Thymus (tissue), 11 donors: ENCODE measurements around the gene FAM110A. TPM values are rescaled to one million over a fixed set of nuclear protein-coding genes. Genes with fewer than 3 reads are reported as not detected.

Source experiments
- DNase-seq, 9 donors: peaks; one replicate each; pipeline ENCODE4 v3.0.0-alpha.2; 2013; ENCODE audit warnings: low spot score in 9 of 9, low read depth in 6 of 9, missing footprints in 1 of 9
- H3K27ac ChIP-seq, 2 donors: one replicate each; pipeline ENCODE4 v1.5.1; 2013; ENCODE audit warnings: control low read depth in 1 of 2, low read depth in 1 of 2, low read length in 1 of 2, mild to moderate bottlenecking in 1 of 2, moderate library complexity in 1 of 2
- H3K27me3 ChIP-seq, 2 donors: one replicate each; pipeline ENCODE4 v1.5.1; 2013; ENCODE audit warnings: low read length in 1 of 2; ENCODE audit not compliant: control insufficient read depth in 2 of 2, insufficient read depth in 1 of 2
- H3K36me3 ChIP-seq, 2 donors: one replicate each; pipeline ENCODE4 v1.5.1; 2013; ENCODE audit warnings: low read length in 1 of 2, mild to moderate bottlenecking in 1 of 2, moderate library complexity in 1 of 2; ENCODE audit not compliant: control insufficient read depth in 2 of 2, insufficient read depth in 2 of 2
- H3K4me1 ChIP-seq, 2 donors: one replicate each; pipeline ENCODE4 v1.5.1; 2013; ENCODE audit warnings: low read length in 2 of 2; ENCODE audit not compliant: control insufficient read depth in 2 of 2, insufficient read depth in 2 of 2
- H3K4me3 ChIP-seq, 2 donors: one replicate each; pipeline ENCODE4 v1.5.1; 2013; ENCODE audit warnings: low read length in 2 of 2, control low read depth in 1 of 2, mild to moderate bottlenecking in 1 of 2
- H3K9me3 ChIP-seq, 2 donors: one replicate each; pipeline ENCODE4 v1.5.1; 2013; ENCODE audit warnings: low read length in 1 of 2, mild to moderate bottlenecking in 1 of 2; ENCODE audit not compliant: control insufficient read depth in 2 of 2, insufficient read depth in 1 of 2
- WGBS: extraction: QIAGEN DNeasy Blood & Tissue Kit; methylation state at CpG from one replicate; pipeline ENCODE4 v1.1.7; 2013; 5-methylcytosine and 5-hydroxymethylcytosine counted together
- polyA plus RNA-seq: library from polyadenylated mRNA; stranded (reverse); fragments of 200-250 nt; gene quantifications from one replicate; pipeline ENCODE4 v1.2.3, GENCODE V29; 2013
- total RNA-seq: library from RNA; stranded (reverse); fragments of 120-200 nt; gene quantifications from one replicate; pipeline ENCODE4 v1.2.4, GENCODE V29; 2013
- donor health status: healthy.

Gene FAM110A
- total and polyA plus RNA-seq, 2 donors = 7.2 to 15.2 TPM

DNA sequence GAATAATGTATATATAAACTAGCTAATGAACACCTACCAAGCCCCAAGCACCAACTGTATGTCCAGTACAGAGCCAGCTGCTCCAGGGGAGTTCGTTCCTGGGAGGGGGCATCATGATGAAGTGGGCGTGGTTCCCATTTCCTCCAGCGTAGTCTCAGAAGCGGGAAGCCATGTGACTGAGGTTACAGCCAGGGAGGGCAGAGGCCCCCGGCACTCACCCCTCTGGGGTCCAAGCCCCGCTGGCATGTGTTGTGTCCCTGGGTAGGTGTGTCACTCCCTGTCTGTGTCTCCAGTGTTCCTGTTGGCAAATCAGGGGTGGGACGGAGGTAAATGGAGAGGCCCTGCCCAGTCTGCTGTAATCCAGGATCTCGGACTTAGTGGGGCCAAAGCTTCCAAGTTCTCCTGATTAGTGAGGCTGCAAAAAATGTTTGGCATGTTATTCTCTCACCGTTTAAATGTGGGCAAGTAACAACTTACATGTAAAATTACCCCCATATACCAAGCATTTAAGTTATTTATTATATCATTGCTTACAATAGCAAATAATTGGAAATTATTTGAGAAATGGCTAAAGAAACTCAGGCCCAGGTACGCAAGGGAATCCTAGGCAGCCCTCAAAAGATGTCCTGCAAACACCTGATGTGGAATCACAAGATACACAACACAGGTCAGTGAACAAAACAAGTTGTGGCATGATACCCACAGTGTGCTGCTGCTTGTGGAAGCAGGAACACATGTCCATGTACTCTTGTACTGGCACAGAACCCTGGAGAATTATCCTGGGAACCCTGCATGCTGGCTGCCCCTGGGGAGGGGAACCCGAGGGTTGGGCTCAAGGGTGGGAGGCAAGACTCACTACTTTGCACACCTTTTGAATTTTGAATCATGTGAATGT is 22.2 kb downstream of the FAM110A start:
- H3K4me3 ChIP-seq = no peak overlapping the region
- H3K9me3 ChIP-seq = no peaks in the 10 kb centered on the region
- no peak for DNase-seq
- no peaks in the 10 kb centered on the region for H3K27me3 ChIP-seq
- 38% methylated on average over 11 of the region's 11 CpGs for WGBS
- peak overlapping the region in 1 of 2 donors; percentile 46 for H3K27ac ChIP-seq
- peaks cover 4 to 17% of the 10 kb centered on the region in 2 donors for H3K4me1 ChIP-seq
- no peaks in the 10 kb centered on the region for H3K36me3 ChIP-seq

DNA sequence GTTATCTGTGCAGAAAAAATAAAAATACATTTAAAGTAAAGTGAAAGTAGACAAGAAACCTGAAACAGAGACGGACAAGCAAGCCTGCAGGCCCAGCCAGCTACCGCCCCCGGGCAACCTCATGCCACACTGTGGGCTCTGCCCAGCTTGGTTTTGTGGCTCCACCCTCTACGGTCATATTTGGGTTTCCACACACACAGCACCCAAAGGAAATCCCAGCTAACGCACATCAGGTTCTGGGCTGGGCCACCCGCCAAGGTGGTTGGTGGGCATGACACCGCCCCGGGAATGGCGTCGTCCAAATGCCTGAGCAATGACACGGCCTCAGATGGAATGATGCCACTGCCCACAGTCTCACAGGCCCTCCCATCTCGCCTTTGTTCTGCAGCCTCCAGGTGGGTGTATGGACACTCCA is 22.9 kb downstream of the FAM110A start:
- H3K4me3 ChIP-seq = no peak overlapping the region
- peak overlapping the region in 1 of 2 donors; percentile 46 for H3K27ac ChIP-seq
- 30% methylated on average over 12 of the region's 12 CpGs for WGBS
- H3K4me1 ChIP-seq = peaks cover 4 to 17% of the 10 kb centered on the region in 2 donors
- DNase-seq = no peak
- H3K36me3 ChIP-seq = no peaks in the 10 kb centered on the region
- H3K9me3 ChIP-seq = no peaks in the 10 kb centered on the region
- no peaks in the 10 kb centered on the region for H3K27me3 ChIP-seq

DNA sequence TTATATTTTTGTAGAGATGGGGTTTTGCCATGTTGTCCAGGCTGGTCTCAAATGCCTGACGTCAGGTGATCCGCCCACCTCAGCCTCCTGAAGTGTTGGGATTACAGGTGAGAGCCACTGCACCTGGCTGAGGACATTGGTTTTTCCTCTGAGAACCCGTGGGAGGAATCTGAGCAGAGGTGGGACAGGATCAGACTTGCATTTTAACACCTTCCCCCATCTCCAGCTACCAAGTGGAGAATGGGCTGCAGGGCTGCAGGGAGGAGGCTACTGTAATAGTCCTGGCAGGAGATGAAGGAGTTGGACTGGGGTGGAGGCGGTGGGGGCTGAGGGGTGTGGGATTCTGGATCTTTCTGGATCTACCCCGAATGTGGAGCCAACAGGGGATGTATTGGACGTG is 24.5 kb downstream of the FAM110A start:
- Histone ChIP-seq H3K4me3 (no peak overlapping the region), H3K4me1 (peaks cover 4 to 17% of the 10 kb centered on the region in 2 donors), H3K9me3 (no peaks in the 10 kb centered on the region), H3K36me3 (no peaks in the 10 kb centered on the region), H3K27me3 (no peaks in the 10 kb centered on the region), H3K27ac (no peak overlapping the region)
- DNase-seq = no peak
- WGBS = 92% methylated on average over 6 of the region's 6 CpGs

DNA sequence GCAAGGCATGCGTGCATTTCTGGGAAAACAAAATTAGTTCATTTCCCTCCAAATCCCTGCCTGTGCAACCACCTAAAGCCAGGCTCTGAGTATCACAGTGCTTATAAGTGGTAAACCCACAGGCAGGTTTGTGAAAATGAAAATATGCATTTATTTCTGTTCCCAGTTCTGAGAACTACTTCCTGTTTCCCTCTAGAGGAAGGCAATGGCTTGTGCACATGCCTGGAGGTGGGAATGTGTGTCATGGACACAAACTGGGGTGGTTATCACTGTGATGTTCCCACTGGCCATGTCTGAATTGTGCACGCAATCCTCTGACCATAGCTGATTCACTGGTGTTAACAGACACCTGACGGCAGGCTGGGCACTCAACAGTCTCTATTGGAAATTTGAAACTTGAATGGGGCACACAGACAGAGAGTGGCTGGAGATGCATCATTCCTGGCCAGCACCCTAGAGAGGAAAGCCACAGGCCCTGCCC is 26.3 kb downstream of the FAM110A start:
- H3K4me1 ChIP-seq = peaks cover 4 to 17% of the 10 kb centered on the region in 2 donors
- no peak overlapping the region for H3K27ac ChIP-seq
- 63% methylated on average over 3 of the region's 3 CpGs for WGBS
- H3K27me3 ChIP-seq = no peaks in the 10 kb centered on the region
- H3K4me3 ChIP-seq = no peak overlapping the region
- DNase-seq = no peak
- no peaks in the 10 kb centered on the region for H3K36me3 ChIP-seq
- no peaks in the 10 kb centered on the region for H3K9me3 ChIP-seq

DNA sequence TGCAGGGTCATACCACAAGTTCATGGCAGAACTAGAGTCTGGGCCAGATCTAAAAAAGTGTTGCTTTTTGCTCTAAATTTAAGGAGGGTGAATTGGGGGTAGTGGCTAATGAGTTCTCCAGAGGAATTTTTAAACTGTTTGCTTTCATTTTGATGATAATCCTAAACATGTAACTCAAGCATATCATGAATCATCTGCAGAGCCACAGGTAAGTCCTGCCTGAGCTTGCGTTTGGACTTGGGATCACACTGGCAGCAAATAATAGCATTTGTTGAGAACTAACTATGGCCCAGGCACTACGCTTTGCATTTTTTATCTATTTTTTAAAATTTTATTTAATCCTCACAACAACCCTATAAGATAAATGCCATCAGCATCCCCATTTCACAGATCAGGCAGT is 27.4 kb downstream of the FAM110A start:
- Histone ChIP-seq H3K27me3 (no peaks in the 10 kb centered on the region), H3K4me1 (peaks cover 0 to 9% of the 10 kb centered on the region in 2 donors), H3K9me3 (no peaks in the 10 kb centered on the region), H3K36me3 (no peaks in the 10 kb centered on the region), H3K4me3 (no peak overlapping the region), H3K27ac (peak overlapping the region in 1 of 2 donors; percentile 43)
- WGBS = 96% methylated on average over 2 of the region's 2 CpGs
- no peak for DNase-seq

DNA sequence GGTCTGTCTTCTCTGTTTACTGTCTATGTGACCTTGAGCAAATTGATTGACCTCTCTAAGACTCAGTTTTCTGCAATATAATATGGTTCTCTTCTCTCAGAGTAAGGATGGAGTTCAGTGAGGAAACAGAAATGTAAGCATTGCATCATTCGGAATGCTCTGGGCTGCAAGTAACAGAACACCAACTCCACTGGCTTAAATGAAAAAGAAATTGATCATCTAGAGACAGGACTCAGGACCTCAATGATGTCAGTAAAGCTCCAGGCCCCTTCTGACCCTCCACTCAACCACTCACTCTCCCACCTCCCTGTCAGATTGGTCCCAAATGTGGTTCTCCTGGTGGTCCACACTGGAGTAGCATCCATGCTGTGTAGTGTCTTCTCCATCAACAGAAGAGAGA is 31.9 kb downstream of the FAM110A start:
- H3K36me3 ChIP-seq = no peaks in the 10 kb centered on the region
- no peak overlapping the region for H3K27ac ChIP-seq
- no peak for DNase-seq
- H3K4me1 ChIP-seq = no peaks in the 10 kb centered on the region
- no peaks in the 10 kb centered on the region for H3K9me3 ChIP-seq
- H3K27me3 ChIP-seq = no peaks in the 10 kb centered on the region
- WGBS = 96% methylated on average over 1 of the region's 1 CpG
- H3K4me3 ChIP-seq = no peak overlapping the region

DNA sequence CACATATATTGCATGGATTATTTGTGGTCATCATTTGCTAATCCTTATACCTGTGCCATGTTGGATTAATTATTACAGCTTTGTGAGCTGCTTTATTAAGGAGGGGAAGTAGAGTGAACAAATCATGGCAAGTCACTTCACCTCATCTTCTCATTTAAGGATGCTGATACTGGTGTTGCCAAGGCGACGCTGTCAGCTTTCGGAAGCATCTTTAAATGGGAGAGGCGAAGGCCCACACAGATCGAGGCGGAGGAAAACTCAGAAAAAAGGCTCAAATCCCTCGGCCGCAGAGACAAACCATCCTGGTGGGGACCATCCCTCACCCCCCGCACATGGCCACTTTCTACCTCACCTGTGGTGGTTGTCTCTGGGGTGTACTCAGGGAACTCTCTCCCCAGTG is 34.8 kb downstream of the FAM110A start:
- DNase-seq = no peak
- Histone ChIP-seq H3K27ac (no peak overlapping the region), H3K36me3 (no peaks in the 10 kb centered on the region), H3K27me3 (no peaks in the 10 kb centered on the region), H3K4me3 (no peak overlapping the region), H3K9me3 (no peaks in the 10 kb centered on the region), H3K4me1 (no peaks in the 10 kb centered on the region)
- 94% methylated on average over 9 of the region's 9 CpGs for WGBS

DNA sequence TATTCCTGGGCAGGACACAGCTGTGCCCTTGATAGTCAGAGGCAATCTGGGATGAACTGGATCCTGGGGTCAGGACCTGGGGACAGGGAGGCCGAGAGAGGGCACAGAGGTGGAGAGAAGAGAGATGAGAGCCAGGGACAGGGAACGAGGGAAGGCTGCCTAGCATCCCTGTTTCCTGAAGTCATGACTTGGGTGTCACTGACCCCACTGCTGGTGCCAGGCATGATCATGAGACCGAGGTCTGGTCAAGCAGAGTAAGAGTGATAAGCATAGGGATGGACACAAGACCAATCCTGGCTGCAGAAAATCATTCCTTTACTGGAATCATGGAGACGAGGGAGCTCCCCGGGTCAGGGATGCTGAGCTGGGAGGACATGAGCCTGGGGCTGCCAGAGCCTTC is 36.1 kb downstream of the FAM110A start:
- H3K4me3 ChIP-seq = no peak overlapping the region
- no peak for DNase-seq
- H3K4me1 ChIP-seq = peaks cover 0 to 3% of the 10 kb centered on the region in 2 donors
- no peak overlapping the region for H3K27ac ChIP-seq
- no peaks in the 10 kb centered on the region for H3K27me3 ChIP-seq
- no peaks in the 10 kb centered on the region for H3K9me3 ChIP-seq
- WGBS = 83% methylated on average over 5 of the region's 5 CpGs
- no peaks in the 10 kb centered on the region for H3K36me3 ChIP-seq

DNA sequence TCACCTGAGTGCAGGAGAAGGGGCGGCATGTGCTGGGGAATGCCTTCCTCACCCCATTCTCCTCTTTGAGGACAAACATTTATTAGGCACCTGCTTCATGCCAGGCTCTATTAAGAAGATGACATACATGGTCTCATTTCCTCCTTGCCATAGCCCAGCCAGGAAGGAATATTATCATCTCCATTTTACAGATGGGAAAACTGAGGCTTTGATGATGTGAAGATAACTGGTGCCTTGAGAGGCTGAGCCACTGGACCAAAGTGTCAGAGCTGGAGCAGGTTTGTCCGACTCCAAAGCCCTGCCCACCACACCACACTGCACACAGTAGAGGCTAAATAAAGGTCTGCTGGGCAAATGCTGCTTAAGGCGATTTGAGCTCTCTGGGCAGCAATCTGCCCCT is 37.2 kb downstream of the FAM110A start:
- H3K9me3 ChIP-seq = no peaks in the 10 kb centered on the region
- no peaks in the 10 kb centered on the region for H3K36me3 ChIP-seq
- WGBS = 96% methylated on average over 3 of the region's 3 CpGs
- no peak overlapping the region for H3K4me3 ChIP-seq
- H3K27me3 ChIP-seq = no peaks in the 10 kb centered on the region
- H3K4me1 ChIP-seq = peaks cover 0 to 3% of the 10 kb centered on the region in 2 donors
- DNase-seq = no peak
- H3K27ac ChIP-seq = no peak overlapping the region
